SKM-1 treated with dmso at 0.1 percent for 144 hours (cell line): ENCODE measurements around the gene PLXND1.

Experiments used
- DNase-seq: peaks from one replicate; lab custom pipeline; 2025; ENCODE audit not compliant: unreplicated experiment; lab: John Stamatoyannopoulos, UW

PLXND1 gene

GRCh38 chr3:129602309-129602708, 4.2 kb downstream of the PLXND1 start:
- DNase-seq = no peak

GRCh38 chr3:129601713-129602112, 4.8 kb downstream of the PLXND1 start:
- DNase-seq = no peak

GRCh38 chr3:129600348-129600747, 6.1 kb downstream of the PLXND1 start:
- no peak for DNase-seq

- DNase-seq = peak; percentile 85
These were observed 6.9 kb downstream of the PLXND1 start for GRCh38 chr3:129599607-129600006.

- no peak for DNase-seq
These were observed 7.4 kb downstream of the PLXND1 start for GRCh38 chr3:129599073-129599472.

- no peak for DNase-seq
These were observed 8.0 kb downstream of the PLXND1 start for GRCh38 chr3:129598484-129598883.

- DNase-seq = no peak
These were observed 8.5 kb downstream of the PLXND1 start for GRCh38 chr3:129598000-129598381.

- no peak for DNase-seq
These were observed 9.1 kb downstream of the PLXND1 start for GRCh38 chr3:129597087-129597999.

- DNase-seq = peak; percentile 59
These were observed 10.0 kb downstream of the PLXND1 start for GRCh38 chr3:129596194-129597086.

GRCh38 chr3:129595544-129596193, 10.8 kb downstream of the PLXND1 start:
- no peak for DNase-seq

GRCh38 chr3:129594907-129595390, 11.5 kb downstream of the PLXND1 start:
- no peak for DNase-seq

GRCh38 chr3:129594409-129594808, 12.1 kb downstream of the PLXND1 start:
- no peak for DNase-seq

- no peak for DNase-seq
These were observed 12.7 kb downstream of the PLXND1 start for GRCh38 chr3:129593595-129594339.

GRCh38 chr3:129593230-129593594, 13.3 kb downstream of the PLXND1 start:
- no peak for DNase-seq

GRCh38 chr3:129592381-129593131, 13.9 kb downstream of the PLXND1 start:
- DNase-seq = no peak

GRCh38 chr3:129591932-129592331, 14.5 kb downstream of the PLXND1 start:
- DNase-seq = no peak

GRCh38 chr3:129590215-129590614, 16.3 kb downstream of the PLXND1 start:
- DNase-seq = no peak

GRCh38 chr3:129587566-129588210, 18.8 kb downstream of the PLXND1 start:
- no peak for DNase-seq

GRCh38 chr3:129586746-129587430, 19.6 kb downstream of the PLXND1 start:
- DNase-seq = no peak
